NCI-H2196 treated with DMSO at 0.1 percent for 48 hours (cell line): ENCODE data around the gene HSPA9.

Experiments used
- DNase-seq: peaks from one replicate; lab custom pipeline; 2025; ENCODE audit not compliant: unreplicated experiment; lab: John Stamatoyannopoulos, UW

The HSPA9 gene

DNA sequence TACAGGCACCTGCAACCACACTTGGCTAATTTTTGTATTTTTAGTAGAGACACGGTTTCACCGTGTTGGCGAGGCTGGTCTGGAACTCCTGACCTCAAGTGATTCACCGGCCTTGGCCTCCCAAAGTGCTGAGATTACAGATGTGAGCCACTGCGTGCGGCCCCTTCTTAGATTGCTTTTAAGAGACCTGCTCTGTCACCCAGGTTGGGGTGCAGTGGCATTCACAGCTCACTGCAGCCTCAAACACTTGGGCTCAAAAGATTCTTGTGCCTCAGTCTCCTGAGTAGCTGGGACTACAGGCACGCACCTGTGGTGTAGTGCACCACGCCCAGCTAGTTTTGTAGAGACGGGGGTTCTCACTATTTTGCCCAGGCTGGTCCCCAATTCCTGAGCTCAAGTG is 11.0 kb downstream of the HSPA9 start:
- DNase-seq: no peak

DNA sequence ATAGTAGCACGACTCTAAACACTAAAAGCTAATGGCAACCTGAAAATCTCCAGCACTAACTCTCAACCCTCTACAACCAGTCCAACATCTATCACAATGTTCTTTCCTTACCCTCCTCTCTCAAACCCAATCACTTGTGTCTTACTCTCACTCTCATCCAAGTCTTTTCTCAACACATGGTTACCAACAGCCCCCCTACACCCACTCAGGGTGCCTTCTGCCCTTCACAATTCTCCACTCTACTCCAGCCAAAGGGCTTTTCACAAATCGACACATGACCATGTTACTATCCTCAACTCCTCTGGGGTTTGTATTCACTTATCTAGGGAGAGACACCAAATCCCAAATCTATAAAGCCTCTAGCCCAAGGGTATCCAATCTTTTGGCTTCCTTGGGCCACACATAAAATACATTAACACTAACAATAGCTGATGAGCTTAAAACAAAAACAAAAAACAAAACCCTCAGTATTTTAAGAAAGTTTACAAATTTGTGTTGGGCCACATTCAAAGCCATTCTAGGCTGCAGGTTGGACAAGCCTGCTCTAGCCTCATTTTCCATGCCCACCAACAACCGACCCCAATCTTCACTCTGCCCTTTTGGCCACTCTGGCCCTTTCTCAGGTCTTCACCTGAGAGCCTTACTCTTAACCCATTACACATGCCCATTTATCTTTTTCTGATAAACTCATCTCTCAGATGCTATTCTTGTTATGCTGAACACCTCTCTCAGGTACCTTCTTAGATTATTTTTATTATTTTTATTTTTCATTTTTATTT is 11.7 kb downstream of the HSPA9 start:
- no peak for DNase-seq

DNA sequence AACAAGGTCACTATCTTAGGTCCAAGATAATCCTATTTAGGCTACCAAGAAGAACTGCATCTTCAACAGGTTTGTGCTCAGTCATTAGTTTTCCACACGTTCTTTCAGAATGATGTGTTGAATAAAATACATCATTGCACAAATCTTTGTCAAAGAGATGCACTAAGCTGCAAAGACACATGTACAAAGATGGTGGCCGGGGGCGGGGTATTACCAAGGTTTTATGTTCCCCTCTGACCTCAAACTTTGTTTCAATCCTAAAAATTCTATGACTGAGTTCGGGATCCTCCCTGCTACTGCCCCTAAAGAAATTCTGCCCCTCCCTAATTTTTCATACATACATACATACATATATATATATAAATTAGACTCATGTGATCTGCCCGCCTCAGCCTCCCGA is 14.2 kb downstream of the HSPA9 start:
- no peak for DNase-seq

DNA sequence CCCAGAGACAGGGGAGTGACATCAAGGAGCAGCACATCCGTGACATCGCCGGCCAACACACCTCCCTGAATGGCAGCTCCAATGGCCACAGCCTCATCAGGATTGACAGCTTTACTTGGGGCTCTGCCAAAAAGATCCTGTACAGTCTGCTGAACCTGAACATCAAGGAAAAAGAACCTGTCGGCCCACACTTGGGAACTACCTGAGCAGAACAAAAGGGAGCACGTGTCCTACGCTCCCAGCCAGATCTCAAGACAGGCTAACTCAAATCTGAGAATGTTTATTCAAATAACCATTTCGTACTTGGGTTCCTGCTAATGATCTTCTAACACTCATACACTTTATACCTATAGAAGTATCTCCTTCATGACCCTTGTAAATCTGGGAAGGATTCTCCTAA is 15.3 kb downstream of the HSPA9 start:
- no peak for DNase-seq

DNA sequence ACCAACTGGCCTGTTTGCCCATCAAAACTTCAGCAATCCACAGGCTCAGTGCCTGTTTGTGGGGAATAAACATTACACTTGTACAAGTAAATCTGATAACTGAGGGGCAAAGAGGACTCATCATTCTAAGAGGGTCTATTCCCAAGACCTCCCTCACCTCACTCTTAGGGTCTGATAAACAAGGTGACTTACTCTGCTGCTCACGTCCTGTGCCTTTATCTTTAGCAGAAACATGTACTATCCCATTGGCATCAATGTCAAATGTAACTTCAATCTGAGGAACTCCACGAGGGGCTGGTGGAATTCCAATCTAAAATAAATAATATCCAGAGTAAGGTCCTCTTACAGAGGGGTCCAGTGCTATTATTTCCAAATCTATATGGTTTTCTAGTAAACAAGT is 17.5 kb downstream of the HSPA9 start:
- no peak for DNase-seq

DNA sequence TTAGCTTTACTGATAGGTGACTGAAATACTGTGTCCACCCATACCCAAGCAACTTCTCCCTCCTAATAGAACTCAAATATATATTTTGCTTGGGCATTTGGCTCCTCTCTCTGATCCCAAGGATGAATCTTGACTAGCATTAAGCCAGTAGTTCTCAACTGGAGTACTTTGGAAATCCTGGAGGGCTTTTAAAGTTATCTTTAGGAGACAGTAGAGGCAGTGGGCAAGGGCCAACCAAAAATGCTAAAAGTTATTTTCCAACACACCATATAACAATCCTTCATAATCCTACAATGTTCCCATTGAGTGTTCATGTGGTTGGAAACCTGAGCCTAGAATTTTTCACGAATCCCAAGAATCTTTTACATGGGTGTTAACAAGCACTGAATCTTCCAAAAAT is 21.1 kb downstream of the HSPA9 start:
- DNase-seq: no peak

DNA sequence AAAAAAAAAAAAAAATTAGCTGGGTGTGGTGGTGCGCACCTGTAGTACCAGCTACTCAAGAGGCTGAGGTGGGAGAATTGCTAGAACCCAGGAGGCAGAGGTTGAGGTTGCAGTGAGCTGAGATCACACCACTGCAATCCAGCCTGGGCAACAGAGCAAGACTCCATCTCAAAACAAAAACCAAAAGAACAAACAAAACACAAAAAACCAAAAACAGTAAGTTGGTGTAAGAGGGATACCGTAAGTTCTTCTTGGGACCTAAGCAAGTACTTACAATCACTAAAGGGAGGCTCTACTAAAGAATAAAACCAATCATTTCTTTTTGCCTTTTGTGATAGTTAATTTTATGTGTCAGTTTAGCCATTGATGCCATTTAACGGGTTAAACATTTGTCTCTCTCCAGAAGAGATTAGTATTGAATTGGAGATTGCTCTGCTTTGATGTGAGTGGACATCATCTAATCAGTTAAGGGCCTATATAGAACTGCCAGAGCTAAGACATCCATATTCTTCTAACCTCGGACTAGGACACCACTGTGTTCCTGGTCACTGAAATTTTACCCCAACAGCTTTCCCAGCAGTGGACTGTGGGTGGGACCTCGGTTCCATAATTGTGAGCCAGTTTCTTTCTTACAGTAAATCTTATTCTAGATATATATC is 21.6 kb downstream of the HSPA9 start:
- no peak for DNase-seq

DNA sequence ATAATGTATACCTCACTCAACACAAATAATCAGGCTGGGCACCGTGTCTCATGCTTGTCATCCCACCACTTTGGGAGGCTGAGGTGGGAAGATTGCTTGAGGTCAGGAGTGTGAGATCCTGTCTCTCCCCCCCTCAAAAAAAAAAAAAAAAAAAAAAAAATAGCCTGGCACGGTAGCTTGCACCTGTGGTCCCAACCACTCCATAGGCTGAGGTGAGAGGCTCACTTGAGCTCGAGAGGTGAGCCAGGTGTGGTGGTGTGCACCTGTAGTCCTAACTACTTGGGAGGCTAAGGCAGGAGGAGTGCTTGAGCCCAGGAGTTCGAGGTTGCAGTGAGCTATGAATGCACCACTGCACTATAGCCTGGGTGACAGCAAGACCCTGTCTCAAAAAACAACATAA is 22.5 kb downstream of the HSPA9 start:
- DNase-seq: no peak

DNA sequence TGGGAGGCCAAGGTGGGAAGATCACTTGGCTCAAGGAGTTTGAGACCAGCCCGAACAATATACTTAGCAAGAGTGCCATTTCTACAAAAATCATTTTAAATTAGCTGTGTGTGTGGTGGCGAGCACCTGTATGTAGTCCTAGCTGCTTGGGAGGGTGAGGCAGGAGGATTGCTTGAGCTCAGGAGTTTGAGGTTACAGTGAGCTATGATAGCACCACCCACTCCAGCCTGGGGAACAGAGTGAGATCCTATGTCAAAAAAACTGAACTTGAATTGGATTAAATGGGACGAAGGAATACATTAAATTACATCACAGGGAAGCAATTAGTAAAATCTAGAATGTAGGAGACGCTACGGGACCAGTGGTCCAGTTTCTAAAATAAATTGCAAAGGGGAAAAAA is 25.8 kb downstream of the HSPA9 start:
- no peak for DNase-seq

DNA sequence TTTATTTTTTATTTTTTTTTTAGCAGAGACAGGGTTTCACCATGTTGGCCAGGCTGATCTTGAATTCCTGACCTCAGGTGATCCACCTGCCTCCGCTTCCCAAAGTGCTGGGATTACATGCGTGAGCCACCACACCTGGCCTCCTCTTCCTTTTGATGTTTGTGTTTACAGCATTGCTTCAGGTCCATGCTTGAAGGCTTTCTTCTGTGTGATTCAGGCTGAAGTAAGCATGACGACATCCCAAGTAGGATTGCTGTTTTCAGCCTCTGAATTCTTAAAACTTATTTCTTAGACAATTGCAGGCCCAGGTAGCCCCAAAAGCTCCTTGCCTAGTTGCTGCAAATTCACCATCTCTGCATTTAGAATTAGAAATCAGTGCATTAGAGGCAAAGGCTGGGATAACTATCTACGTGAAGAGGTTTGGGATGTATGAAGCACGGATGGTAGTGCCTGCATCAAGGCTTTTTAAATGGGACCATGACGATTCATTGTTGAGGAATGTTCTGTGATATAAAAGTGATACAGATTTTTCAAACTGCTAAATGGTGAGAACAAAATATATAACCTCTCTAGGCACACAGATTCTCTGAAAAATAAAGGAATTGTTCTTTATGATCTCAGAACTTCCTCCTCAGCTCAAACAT is 29.2 kb downstream of the HSPA9 start:
- DNase-seq: no peak

DNA sequence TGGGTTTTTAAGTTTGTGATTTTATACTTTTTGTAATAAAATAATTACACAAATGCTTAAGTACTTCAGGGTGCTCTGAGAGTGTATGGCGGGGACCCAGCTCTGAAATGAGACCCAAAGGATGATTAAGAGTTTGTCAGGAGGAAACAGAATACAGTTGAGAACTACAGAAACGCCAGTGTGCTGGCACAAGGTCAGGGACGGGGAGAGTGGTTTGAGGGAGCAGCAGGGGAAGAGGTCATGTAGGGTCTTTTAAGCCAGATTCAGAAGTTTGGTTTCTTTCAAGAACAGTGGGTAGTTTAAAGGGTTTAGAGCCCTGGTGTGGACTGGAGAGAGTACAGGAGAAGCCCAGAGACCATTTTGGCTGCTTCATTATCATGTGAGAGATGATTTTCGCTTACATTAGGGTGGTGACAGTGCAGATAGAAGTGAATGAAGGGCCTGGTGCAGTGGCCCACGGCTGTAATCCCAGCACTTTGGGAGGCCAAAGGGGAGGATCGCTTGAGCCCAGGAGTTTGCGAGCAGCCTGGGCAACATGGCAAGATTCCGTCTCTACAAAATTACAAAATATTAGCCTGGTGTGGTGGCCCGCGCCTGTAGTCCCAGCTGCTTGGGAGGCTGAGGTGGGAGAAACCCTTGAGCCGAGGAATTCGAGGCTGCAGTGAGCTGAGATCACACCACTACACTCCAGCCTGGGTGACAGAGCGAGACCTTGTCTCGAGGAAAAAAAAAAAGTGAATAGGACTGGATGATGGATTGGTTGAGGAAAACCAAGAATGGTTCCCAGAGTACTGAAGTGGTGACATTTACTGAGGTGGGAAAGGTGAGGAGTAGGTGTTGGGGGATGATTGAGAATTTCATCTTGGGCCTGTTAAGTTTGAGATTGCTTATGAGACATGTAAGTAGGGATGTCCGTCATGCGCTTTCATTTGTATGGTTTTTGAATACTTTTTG is 30.7 kb downstream of the HSPA9 start:
- DNase-seq: no peak

DNA sequence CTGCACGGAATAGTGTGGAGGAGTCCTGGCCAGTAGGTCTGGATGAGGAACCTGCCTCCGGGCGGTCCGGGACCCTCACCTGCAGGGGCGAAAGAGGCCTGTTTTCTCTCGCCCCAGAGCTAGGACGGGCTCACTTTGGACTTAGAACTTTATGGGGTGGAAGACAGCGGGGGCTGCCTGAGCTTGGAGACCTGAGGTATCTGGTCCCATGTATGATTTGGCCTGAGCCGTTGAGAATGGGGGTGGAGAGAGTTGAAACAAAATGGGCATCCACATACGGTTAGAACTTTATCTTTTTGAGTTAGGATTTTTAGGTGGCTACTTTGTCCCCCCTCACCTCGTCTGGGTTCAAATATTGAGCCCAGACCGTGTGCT is 31.5 kb downstream of the HSPA9 start:
- no peak for DNase-seq

DNA sequence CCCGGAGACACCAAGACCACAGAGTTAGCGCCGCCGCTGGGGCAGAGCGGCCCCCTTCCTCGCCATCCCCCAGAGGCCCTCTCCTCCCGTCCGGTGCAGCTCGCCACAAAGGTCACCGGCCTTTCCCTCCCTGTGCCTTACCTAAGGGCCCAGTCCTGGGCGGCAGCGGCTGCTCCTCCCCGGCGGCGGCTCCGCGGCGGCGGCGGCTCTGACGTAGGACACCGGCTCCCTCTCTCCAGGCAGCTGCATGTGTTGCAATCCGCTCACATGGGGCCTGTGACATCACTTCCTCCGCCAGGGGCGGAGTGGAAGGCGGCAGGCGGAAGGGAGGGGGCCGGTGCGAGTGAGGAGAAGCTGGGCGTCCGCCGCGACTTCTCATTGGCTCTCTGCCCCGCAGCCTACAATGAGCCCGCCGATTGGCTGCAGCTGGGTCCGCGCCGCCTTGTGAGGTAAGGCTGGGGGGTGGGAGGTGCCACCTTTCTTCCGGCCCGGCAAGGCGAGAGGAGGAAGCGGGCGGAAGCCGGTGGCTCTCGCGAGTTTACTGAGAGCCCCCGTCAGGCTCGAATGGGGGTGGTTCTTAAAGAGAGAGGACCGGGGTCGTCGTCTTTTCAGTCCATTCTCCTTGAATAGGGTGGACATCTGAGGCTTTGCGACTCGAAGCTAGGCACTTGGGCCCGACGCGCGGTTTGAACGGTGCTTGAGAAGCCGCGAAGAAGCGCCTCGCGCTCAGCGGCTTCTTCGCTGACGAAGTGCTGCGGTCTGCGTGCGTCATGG is 32.1 kb downstream of the HSPA9 start, which contains the start of gene ETF1:
Gene ETF1, minus strand, starts transcription at position 281 of the 774 bp plus-strand sequence. CDS start 318 bp downstream, outside the sequence.
- DNase-seq: peak; percentile 99

DNA sequence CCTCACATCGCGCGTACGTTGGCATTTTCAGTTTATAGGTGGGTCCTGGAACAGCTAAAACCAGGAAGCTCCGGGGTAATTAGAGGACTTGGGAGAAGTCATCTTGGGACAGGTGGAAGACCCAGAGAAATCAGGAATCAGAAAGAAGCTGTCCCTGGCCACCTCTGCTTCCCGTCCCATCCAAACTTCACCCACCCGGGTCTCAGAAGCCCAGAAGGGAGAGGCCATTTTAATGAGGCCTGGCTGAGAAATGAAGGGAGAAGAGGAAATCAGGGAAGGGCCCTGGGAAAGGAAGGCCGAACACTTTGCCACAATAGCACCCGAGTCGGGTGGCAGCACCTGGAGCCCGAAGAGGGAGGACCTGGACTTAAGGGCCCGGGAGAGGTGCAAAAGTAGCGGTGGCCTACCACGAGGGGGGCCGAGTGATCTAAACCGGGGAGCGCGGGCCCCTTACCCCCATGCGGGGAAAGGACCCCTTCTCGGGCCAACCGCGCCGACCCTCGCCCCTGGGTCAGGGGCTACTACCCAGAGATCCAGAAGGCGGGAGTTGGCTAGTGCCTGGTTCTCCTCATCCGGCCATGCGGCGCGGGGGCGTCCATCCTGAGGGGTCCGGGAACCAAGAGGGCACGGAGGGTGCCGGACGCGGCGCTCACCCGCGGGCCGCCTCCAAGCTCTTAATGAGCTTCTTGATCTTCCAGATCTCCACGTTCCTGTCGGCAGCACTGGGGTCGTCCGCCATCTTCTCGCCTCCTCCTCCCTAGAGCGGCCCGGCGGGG is 32.8 kb downstream of the HSPA9 start:
- no peak for DNase-seq

DNA sequence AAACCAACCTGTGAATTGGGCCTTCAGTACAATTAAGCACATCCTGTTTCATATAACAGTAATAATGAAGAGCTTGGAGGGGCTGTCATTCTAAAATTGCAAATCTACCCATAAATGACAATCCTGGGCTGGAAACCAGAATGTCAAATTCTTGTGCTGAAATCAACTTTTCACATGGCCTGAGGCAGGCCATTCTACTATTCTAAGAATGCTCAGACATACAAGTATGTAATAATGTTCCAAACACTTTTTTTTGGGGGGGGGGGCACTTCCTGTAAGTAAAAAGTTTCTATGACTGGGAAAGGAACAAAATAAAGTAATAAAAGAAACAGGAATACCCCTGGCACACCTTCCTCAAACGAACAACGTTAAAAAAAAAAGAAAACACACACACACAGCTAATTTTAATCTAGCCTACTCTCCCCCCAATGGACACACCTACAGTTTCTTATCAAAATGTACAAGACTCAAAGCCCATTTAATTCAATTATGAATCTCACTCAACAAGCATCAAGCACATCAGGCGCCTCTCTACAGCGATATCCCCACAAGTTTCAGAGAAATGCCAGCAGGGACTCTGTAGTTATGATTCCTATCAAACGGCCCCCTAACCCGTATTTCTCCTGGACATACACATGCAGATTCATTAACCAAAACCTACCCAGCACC is 33.6 kb downstream of the HSPA9 start:
- no peak for DNase-seq

DNA sequence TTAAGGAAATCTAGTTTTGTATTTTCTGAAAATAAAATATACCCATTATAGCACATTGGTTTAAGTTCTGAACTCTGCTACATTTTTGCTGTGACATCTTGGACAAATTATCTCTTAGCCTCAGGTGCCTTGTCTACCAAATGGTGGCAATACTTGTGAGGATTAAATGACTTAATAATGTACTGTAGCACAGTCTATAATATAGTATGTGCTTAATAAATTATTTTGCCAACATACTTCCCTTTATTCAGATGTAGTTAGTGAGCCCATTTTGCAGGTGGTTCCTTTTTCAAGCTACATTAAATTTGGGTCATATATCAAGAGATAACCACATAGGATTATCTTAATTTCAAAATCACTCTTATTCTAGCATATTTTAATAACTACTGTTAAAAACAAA is 35.4 kb downstream of the HSPA9 start:
- no peak for DNase-seq

DNA sequence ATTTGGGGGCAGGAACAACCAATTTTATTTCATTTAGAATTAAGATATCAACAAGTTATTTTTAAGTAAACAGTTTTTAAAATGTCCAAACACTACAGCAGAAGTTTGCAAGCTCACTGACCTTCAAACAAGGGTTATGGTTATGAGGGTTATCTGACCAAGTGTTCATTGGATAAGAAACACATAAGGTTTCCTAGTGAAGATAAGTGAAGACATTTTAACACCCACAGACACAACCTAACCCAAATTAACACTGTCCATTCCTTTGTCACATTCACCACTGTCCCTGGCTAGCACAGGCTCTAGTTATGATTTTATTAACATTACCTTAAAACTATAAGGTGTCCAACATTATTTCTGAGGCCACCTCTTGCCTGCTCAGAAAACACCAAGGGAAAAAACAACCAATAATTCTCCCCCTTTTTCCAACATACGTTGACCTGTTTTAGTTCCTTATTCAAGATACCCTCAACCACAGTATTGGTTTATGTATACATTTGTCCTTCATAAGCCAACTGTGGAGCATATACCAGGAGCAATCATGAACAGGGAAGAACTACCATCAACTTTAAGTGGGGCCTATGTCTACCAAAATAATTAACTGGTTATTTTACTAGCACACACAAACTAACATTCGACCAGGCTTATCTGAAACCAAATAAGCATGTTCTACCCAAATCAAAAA is 36.1 kb downstream of the HSPA9 start:
- no peak for DNase-seq

DNA sequence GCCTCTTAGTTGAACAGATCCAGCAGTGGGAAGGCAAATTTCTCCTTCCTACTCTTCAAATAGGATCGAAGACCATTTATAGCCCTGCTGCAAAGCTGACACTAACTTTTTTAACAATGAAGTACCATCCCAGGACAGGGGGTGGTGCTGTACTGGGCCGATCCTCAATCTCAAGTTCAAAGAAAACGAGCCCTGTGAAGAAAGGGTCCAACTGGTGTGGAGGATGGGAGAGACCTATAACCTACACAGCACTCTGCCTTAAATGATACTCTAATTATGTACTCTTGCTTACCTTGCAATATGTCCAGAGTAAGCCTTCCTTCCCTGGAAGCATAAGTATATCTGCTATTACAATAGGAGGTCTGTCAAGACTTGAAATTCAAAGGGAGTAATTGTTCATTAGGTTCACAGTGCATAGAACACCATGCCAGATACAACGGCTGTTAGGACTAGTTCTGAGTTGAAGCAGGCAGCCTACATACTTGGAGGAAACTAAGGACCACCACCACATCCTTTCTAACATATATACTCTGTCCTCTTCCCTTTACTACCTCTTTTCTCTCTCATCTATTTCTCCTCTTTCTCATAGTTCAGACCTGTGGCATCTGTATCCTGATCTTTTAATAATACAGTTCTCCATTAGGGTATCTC is 38.4 kb downstream of the HSPA9 start:
- DNase-seq: no peak
